ENCODE measurements around the gene SYNE1.

SYNE1 gene

DNA sequence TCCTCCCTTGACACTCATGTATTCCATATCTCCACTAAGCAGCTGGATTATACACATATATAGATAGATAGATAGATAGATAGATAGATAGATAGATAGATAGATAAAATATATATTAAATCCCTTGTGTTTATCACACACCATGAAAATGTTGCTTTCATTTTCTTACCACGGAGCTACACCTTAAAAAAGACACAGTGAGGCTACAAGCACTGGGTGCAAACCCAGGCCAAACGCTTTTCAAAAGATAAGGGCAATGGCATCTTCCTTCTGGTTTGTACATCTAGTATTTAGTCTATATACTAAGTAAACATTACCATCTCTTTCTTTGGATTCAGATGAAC lies 452.6 kb downstream of the SYNE1 start:
- no peak for DNase-seq (ENCODE audit: low read depth)

DNA sequence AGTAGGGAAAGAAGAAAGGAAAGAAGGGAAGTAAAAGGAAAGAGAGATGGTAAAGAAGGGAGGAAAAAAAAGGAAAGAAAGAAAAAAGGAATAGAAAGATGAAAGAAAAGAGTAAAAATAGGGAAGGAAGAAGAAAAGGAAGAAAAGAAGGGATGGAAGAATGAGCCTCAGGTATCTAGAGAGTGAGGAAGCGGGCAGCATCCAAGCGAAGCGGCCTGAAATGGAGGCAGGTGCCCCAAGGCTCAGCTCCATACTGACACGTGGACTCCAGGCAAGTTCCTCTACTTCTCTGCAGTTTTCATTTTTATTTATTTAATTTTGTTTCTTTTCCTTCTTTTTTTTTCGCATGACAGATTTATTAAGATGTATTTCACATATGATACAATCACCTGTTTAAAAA lies 456.6 kb downstream of the SYNE1 start:
- no peak for DNase-seq (ENCODE audit: low read depth)

- DNase-seq (ENCODE audit: low read depth) = no peak
These were observed 460.9 kb downstream of the SYNE1 start for GRCh38 chr6:152176268-152176667.

- DNase-seq (ENCODE audit: low read depth) = no peak
These were observed 463.2 kb downstream of the SYNE1 start for GRCh38 chr6:152173957-152174356.

DNA sequence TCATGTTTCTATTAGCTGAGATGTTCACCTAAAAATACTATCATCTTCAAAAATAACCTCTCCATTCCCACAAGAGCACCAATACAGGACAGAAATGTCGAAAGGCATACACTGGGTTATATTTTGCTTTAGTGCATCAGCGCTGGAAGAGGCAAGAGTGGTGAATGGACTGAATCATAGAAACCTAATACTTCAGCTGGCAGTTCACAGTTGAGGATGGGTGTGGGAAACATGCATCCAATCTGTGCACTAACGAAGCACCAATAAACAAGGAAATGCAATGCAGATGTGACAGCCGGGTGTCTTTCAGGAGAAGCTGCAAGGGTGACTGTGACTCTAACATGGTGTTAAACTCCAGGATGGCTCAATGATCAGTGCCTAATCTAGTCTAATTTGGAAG lies 463.8 kb downstream of the SYNE1 start:
- peak; percentile 14 for DNase-seq (ENCODE audit: low read depth)

DNA sequence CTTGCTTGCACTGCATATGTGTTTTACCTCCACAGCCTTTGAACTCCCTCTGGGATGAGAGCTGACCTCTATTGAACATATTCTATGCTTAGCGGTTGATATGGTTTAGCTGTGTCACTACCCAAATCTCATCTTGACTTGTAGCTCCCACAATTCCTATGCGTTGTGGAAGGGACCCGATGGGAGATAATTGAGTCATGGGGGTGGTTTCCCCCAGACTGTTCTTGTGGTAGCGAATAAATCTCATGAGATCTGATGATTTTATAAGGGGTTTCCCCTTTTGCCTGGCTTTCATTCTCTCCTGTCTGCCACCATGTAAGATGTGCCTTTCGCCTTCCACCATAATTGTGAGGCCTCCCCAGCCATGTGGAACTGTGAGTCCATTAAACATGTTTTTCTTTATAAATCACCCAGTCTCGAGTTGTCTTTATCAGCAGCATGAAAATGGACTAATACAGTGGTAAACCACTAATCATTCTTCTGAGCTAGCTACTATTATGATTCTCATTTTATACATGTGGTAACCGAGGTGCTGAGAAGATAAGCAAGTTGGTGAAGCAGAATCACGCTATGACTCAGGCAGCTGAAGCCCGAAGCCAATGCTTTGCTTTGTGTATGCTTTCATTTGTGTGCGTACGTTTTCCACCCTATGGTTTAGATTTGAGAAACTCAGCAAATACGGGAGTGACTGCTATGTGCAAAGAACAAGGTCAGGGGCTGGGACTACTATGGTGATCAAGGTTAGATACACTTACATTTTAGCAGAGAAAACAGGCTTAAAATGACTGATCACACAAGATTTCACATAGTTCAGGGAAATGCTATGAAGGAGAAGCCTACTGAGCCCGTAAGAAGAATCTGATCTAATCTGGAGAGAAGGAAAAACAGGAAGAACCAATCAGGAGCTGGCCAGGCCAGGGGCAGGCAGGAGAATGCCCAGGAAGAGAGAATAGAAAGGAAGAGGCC lies 466.2 kb downstream of the SYNE1 start:
- DNase-seq (ENCODE audit: low read depth) = no peak

DNA sequence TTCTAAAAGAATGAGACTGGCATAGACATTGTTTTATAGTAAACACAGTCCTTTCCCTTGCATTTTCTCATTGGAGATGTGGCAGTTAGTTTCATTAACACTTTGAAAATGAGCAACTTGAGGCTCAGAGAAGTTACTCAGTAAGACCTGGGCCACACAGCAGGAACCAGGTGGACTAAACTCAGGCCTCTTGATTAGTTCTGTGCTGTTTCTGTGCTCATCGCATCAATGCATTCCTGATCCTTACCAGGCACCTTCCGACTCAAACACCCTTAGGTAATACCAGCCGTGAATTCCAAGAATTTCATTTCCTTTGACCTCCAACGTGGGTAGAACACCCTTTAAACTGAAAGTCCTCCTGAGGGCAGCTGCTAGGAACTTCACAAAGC lies 466.9 kb downstream of the SYNE1 start:
- no peak for DNase-seq (ENCODE audit: low read depth)

GRCh38 chr6:152167641-152168603 lies 469.2 kb downstream of the SYNE1 start:
- no peak for DNase-seq (ENCODE audit: low read depth)

DNA sequence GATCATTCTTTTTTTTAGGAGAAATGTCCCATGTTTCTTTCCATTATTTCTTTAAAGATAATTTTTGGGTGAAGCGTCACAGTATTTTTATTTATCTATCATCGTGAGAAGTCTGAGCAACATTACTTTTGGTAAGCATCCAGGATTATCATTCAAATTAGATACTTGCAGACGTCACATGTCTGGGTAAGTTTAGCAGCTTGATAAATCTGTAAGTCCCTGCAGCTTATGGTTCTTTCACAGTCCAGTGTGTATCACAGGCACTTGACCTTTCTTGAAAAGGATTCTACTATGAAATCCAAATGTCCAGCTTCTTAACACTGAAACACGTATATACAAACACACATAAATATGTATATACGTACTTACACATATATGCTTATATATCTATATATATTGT lies 470.3 kb downstream of the SYNE1 start:
- DNase-seq (ENCODE audit: low read depth) = no peak

GRCh38 chr6:152166497-152166896 lies 470.7 kb downstream of the SYNE1 start:
- no peak for DNase-seq (ENCODE audit: low read depth)

GRCh38 chr6:152164957-152165356 lies 472.2 kb downstream of the SYNE1 start:
- DNase-seq (ENCODE audit: low read depth) = no peak

DNA sequence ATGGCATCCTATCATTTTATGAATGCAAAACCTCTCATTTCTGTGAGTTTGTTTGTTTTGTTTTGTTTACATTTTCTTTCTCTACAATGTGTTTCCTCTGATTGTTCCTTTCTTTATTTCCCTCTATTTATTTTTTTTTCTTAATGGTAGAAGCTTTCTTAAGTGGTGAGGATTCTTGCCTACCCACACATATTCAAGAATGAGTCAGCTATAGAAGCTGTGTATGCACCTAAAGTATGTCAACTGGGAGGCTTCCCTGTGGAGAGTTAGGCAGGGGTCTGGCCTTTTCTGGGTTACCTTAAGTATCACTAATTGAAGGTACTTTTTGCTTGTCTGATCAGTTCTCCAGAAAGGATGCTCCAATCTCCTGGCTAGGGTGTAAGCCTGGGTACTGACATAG lies 475.7 kb downstream of the SYNE1 start:
- DNase-seq (ENCODE audit: low read depth) = no peak

DNA sequence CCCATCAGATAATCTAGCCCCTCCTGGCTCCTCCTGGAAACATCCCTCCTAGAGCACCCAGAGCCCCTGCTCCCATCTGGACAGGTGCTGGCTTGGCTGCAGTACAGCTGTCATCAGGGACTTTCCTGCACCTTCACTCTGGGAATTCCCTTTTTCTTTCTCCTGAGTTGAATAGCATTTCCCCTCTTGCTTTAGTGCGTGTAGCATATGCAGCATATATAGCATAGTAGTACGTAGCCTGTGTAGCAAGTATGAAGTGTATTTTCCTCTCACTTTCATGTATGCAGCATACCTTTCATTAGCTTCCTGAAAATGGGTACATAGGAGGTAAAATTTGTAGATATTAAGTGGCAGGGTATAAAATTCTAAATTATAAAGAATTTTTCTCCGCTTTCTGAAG lies 476.8 kb downstream of the SYNE1 start:
- no peak for DNase-seq (ENCODE audit: low read depth)

GRCh38 chr6:152155792-152156191 lies 481.4 kb downstream of the SYNE1 start:
- no peak for DNase-seq (ENCODE audit: low read depth)

GRCh38 chr6:152154559-152155356 lies 482.4 kb downstream of the SYNE1 start:
- no peak for DNase-seq (ENCODE audit: low read depth)

DNA sequence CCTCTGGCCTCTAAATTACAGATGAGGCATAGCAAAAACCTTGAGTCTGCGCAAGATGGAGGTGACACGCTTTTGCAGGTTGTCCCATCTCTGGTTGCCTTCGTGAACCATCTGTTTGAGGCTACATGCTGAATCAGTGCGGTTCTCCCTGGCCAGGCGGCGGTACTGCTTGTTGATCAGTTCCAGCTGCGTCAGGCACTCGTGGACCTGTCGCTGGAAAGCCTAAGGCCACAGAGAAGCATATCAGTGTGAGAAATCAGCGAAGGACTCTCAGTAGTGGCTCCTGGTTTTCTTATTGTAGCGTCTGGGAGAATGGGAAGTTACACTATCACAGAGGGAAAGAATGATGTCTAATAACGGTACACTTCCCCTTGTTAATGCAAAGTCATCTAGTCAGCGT lies 485.2 kb downstream of the SYNE1 start:
- DNase-seq (ENCODE audit: low read depth) = no peak

GRCh38 chr6:152150196-152150595 lies 487.0 kb downstream of the SYNE1 start:
- peak; percentile 36 for DNase-seq (ENCODE audit: low read depth)

- DNase-seq (ENCODE audit: low read depth) = no peak
These were observed 488.8 kb downstream of the SYNE1 start for GRCh38 chr6:152148412-152148811.

DNA sequence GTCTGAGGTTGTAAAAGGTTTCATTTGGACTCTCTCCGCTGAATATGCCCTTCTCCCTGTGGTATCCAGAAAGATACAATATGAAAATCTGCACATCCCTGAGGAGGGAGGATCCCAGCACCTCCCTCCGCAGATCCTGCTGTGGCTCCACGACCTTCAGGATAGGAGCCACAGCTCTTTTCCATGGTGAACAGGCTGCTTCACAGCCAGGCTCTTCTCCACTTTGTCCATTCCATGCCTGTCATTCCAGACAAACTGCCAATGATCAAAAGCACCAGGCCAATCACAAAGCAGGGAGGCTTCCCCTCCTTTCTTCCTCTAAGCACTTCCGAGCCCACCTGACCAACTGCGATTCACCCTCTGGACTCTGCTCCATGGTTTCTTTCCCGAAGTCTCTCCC lies 489.9 kb downstream of the SYNE1 start:
- DNase-seq (ENCODE audit: low read depth) = no peak

DNA sequence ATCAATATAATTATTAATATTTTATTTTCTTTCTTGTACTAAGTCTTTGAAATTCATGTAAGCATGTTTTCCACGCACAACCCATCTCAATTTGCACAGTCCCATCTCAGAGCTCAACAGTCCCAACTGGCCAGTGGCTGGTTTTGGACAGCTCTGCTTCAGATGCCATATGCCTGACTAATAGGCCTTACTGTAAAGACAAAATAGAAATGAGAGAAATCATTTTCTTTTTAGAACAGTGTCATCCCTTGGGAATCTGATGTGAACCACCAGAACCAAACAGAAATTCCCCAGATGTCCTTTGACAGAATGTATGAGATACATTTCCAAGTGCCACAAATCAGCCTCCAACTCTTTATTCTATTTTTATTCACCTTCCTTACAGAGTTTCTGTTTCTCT lies 490.8 kb downstream of the SYNE1 start:
- DNase-seq (ENCODE audit: low read depth) = no peak

GRCh38 chr6:152143359-152143758 lies 493.8 kb downstream of the SYNE1 start:
- no peak for DNase-seq (ENCODE audit: low read depth)

DNA sequence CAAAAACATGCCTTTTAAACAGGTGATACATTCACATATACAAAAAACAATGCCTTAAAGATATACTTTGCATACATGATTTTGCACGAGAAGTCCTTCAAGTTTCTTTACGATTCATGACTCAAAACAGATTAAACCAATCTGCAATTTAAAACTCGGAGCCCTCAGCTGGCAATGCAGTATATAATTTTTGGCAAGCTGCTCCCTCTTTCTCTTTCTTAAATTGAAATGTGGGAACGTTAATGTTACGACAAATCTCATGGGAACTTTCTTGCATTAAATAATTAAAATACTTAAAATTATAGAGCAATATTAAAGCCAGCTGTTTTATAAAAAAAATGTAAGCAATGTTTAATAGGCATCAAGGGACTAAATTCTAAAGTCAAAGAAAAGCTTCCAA lies 495.1 kb downstream of the SYNE1 start:
- no peak for DNase-seq (ENCODE audit: low read depth)
